ENCODE measurements around the gene CAMKMT. TPM values are rescaled to one million over a fixed set of nuclear protein-coding genes. Genes with fewer than 3 reads are reported as not detected.
"Not testable (repeated sequence)": the region's sequence is repeated elsewhere in the genome, so short reads cannot be mapped to it uniquely, and the experiment has no call there.

The CAMKMT gene
- total RNA-seq, 2 experiments from 2014 or later: 11.2 to 12.7 TPM

- ChIA-PET POLR2A (no interaction called here), CTCF (interaction anchor here (0.5 to 3.2 kb wide), 11 partner anchors 13 to 478 kb away, joined by 3 to 26 read pairs (median 4); no protein-coding TSS in a partner anchor)
- DNase-seq: no peak
- Mint-ChIP-seq H3K4me3 (no peak overlapping the region), H3K4me1 (ENCODE audit: low read depth) (peaks cover 3% of the 10 kb centered on the region), H3K27me3 (ENCODE audit: low read depth) (no peaks in the 10 kb centered on the region), H3K9me3 (ENCODE audit: insufficient read depth) (no peaks in the 10 kb centered on the region), H3K36me3 (ENCODE audit: low read depth) (no peaks in the 10 kb centered on the region), H3K27ac (no peak overlapping the region)
- no peak for ATAC-seq
Observed at GRCh38 chr2:44477657-44478414, 116.1 kb downstream of the CAMKMT start.

- ChIA-PET CTCF (interaction anchor here (0.6 to 2.7 kb wide), 112 partner anchors 8 to 1014 kb away, joined by 3 to 76 read pairs (median 4); partner anchors contain the start of genes CAMKMT and PREPL), POLR2A (interaction anchor here (0.7 kb wide), 1 partner anchor 156 kb away, joined by 3 read pairs; no protein-coding TSS in a partner anchor)
- Mint-ChIP-seq H3K9me3 (ENCODE audit: insufficient read depth) (no peaks in the 10 kb centered on the region), H3K36me3 (ENCODE audit: low read depth) (no peaks in the 10 kb centered on the region), H3K27ac (no peak overlapping the region), H3K4me1 (ENCODE audit: low read depth) (peaks cover 3% of the 10 kb centered on the region), H3K27me3 (ENCODE audit: low read depth) (no peaks in the 10 kb centered on the region), H3K4me3 (no peak overlapping the region)
- ATAC-seq (peak; percentile 100), DNase-seq (peak; percentile 64)
Observed at GRCh38 chr2:44479127-44479887, 117.6 kb downstream of the CAMKMT start.

- POLR2A ChIA-PET: interaction anchor here (0.7 kb wide), 1 partner anchor 155 kb away, joined by 3 read pairs; no protein-coding TSS in a partner anchor
- no peak for ATAC-seq
- H3K4me3 Mint-ChIP-seq: no peak overlapping the region
Observed at GRCh38 chr2:44480068-44480467, 118.3 kb downstream of the CAMKMT start.

GRCh38 chr2:44487052-44487451, 125.3 kb downstream of the CAMKMT start:
- no peaks in the 10 kb centered on the region for H3K4me1 Mint-ChIP-seq (ENCODE audit: low read depth)
- H3K27ac Mint-ChIP-seq: no peak overlapping the region
- no peaks in the 10 kb centered on the region for H3K36me3 Mint-ChIP-seq (ENCODE audit: low read depth)
- no peak for DNase-seq
- CTCF ChIA-PET: interaction anchor here (0.7 kb wide), 1 partner anchor 27 kb away, joined by 3 read pairs; no protein-coding TSS in a partner anchor
- ATAC-seq: no peak
- no peak overlapping the region for H3K4me3 Mint-ChIP-seq
- no peaks in the 10 kb centered on the region for H3K9me3 Mint-ChIP-seq (ENCODE audit: insufficient read depth)
- no peaks in the 10 kb centered on the region for H3K27me3 Mint-ChIP-seq (ENCODE audit: low read depth)
- POLR2A ChIA-PET: no interaction called here

More at GRCh38 chr2:44480068-44480467, 118.3 kb downstream of the CAMKMT start:
- H3K27me3 Mint-ChIP-seq (ENCODE audit: low read depth): no peaks in the 10 kb centered on the region
- H3K36me3 Mint-ChIP-seq (ENCODE audit: low read depth): no peaks in the 10 kb centered on the region
- no peaks in the 10 kb centered on the region for H3K9me3 Mint-ChIP-seq (ENCODE audit: insufficient read depth)
- DNase-seq: no peak
- H3K4me1 Mint-ChIP-seq (ENCODE audit: low read depth): peaks cover 3% of the 10 kb centered on the region
- H3K27ac Mint-ChIP-seq: no peak overlapping the region
- CTCF ChIA-PET: interaction anchor here (0.6 to 2.7 kb wide), 111 partner anchors 8 to 577 kb away, joined by 3 to 76 read pairs (median 4); partner anchors contain the start of genes CAMKMT and PREPL

- no peaks in the 10 kb centered on the region for H3K4me1 Mint-ChIP-seq (ENCODE audit: low read depth)
- POLR2A ChIA-PET: no interaction called here
Observed at GRCh38 chr2:44490726-44491125, 129.0 kb downstream of the CAMKMT start.

GRCh38 chr2:44494006-44494405, 132.3 kb downstream of the CAMKMT start:
- ChIA-PET POLR2A (interaction anchor here (0.7 kb wide), 1 partner anchor 170 kb away, joined by 3 read pairs; no protein-coding TSS in a partner anchor), CTCF (no interaction called here)
- Mint-ChIP-seq H3K27ac (no peak overlapping the region), H3K4me3 (no peak overlapping the region), H3K9me3 (ENCODE audit: insufficient read depth) (no peaks in the 10 kb centered on the region), H3K27me3 (ENCODE audit: low read depth) (peaks cover 3% of the 10 kb centered on the region), H3K36me3 (ENCODE audit: low read depth) (no peaks in the 10 kb centered on the region), H3K4me1 (ENCODE audit: low read depth) (no peaks in the 10 kb centered on the region)
- ATAC-seq (no peak), DNase-seq (no peak)

More at GRCh38 chr2:44490726-44491125, 129.0 kb downstream of the CAMKMT start:
- DNase-seq (no peak), ATAC-seq (no peak)
- H3K36me3 Mint-ChIP-seq (ENCODE audit: low read depth): no peaks in the 10 kb centered on the region
- CTCF ChIA-PET: interaction anchor here (1.2 to 2.7 kb wide), 2 partner anchors 11 to 69 kb away, joined by 3 to 18 read pairs; no protein-coding TSS in a partner anchor
- no peaks in the 10 kb centered on the region for H3K9me3 Mint-ChIP-seq (ENCODE audit: insufficient read depth)
- no peaks in the 10 kb centered on the region for H3K27me3 Mint-ChIP-seq (ENCODE audit: low read depth)
- no peak overlapping the region for H3K27ac Mint-ChIP-seq
- no peak overlapping the region for H3K4me3 Mint-ChIP-seq

GRCh38 chr2:44495035-44495434, 133.3 kb downstream of the CAMKMT start:
- CTCF ChIA-PET: interaction anchor here (0.7 to 1.8 kb wide), 2 partner anchors 15 to 17 kb away, joined by 3 to 6 read pairs; no protein-coding TSS in a partner anchor
- Mint-ChIP-seq H3K27ac (no peak overlapping the region), H3K36me3 (ENCODE audit: low read depth) (no peaks in the 10 kb centered on the region), H3K4me3 (no peak overlapping the region), H3K4me1 (ENCODE audit: low read depth) (no peaks in the 10 kb centered on the region), H3K27me3 (ENCODE audit: low read depth) (peaks cover 3% of the 10 kb centered on the region), H3K9me3 (ENCODE audit: insufficient read depth) (no peaks in the 10 kb centered on the region)
- POLR2A ChIA-PET: no interaction called here
- ATAC-seq (no peak), DNase-seq (no peak)

- ATAC-seq (no peak), DNase-seq (no peak)
- Mint-ChIP-seq H3K4me1 (ENCODE audit: low read depth) (no peaks in the 10 kb centered on the region), H3K27me3 (ENCODE audit: low read depth) (peaks cover 3% of the 10 kb centered on the region), H3K36me3 (ENCODE audit: low read depth) (no peaks in the 10 kb centered on the region), H3K9me3 (ENCODE audit: insufficient read depth) (no peaks in the 10 kb centered on the region), H3K4me3 (no peak overlapping the region), H3K27ac (no peak overlapping the region)
- CTCF ChIA-PET: interaction anchor here (0.7 to 1.8 kb wide), 2 partner anchors 16 to 18 kb away, joined by 3 to 6 read pairs; no protein-coding TSS in a partner anchor
- POLR2A ChIA-PET: no interaction called here
Observed at GRCh38 chr2:44495544-44495943, 133.8 kb downstream of the CAMKMT start.

GRCh38 chr2:44496130-44496529, 134.4 kb downstream of the CAMKMT start:
- Mint-ChIP-seq H3K4me1 (ENCODE audit: low read depth) (no peaks in the 10 kb centered on the region), H3K36me3 (ENCODE audit: low read depth) (no peaks in the 10 kb centered on the region), H3K4me3 (no peak overlapping the region), H3K27me3 (ENCODE audit: low read depth) (peaks cover 3% of the 10 kb centered on the region), H3K9me3 (ENCODE audit: insufficient read depth) (no peaks in the 10 kb centered on the region), H3K27ac (no peak overlapping the region)
- ChIA-PET POLR2A (no interaction called here), CTCF (interaction anchor here (1.8 kb wide), 1 partner anchor 19 kb away, joined by 6 read pairs; no protein-coding TSS in a partner anchor)
- DNase-seq: no peak
- no peak for ATAC-seq

GRCh38 chr2:44498551-44498950, 136.8 kb downstream of the CAMKMT start:
- DNase-seq: no peak
- no peak overlapping the region for H3K27ac Mint-ChIP-seq
- no peak overlapping the region for H3K4me3 Mint-ChIP-seq
- ATAC-seq: no peak
- H3K4me1 Mint-ChIP-seq (ENCODE audit: low read depth): no peaks in the 10 kb centered on the region
- H3K27me3 Mint-ChIP-seq (ENCODE audit: low read depth): peaks cover 3% of the 10 kb centered on the region
- CTCF ChIA-PET: interaction anchor here (1.0 kb wide), 1 partner anchor 19 kb away, joined by 7 read pairs; no protein-coding TSS in a partner anchor
- POLR2A ChIA-PET: no interaction called here
- H3K36me3 Mint-ChIP-seq (ENCODE audit: low read depth): no peaks in the 10 kb centered on the region
- H3K9me3 Mint-ChIP-seq (ENCODE audit: insufficient read depth): no peaks in the 10 kb centered on the region

- ATAC-seq; DNase-seq; POLR2A ChIA-PET; CTCF ChIA-PET; H3K36me3 Mint-ChIP-seq (ENCODE audit: low read depth); H3K4me1 Mint-ChIP-seq (ENCODE audit: low read depth); H3K27ac Mint-ChIP-seq; H3K4me3 Mint-ChIP-seq; H3K9me3 Mint-ChIP-seq (ENCODE audit: insufficient read depth); H3K27me3 Mint-ChIP-seq (ENCODE audit: low read depth): not testable (repeated sequence)
Observed at GRCh38 chr2:44505664-44506063, 143.9 kb downstream of the CAMKMT start.

Data from activated CD8-positive, alpha-beta T cell treated with anti-CD3 and anti-CD28 coated beads, Interleukin-2, amount 10 ng/mL, durations not matched to agents 7 days and 5 days (primary cell).